Esophagus muscularis mucosa (tissue), 4 donors: Measurements from ENCODE around the gene ARFGAP1. TPM values are rescaled to one million over a fixed set of nuclear protein-coding genes. Genes with fewer than 3 reads are reported as not detected.

Experiments
- DNase-seq: peaks from one replicate; pipeline ENCODE4 v3.0.0-alpha.2; 2017; ENCODE audit errors: extremely low spot score
- H3K27ac ChIP-seq, 4 donors: fragments of 200-600 bp; sonication (generic); replicated peaks in 1 of 4; 1 replicate in 3 of 4; 2 replicates in 1 of 4; pipeline ENCODE4 v1.5.1; 2016 to 2019; ENCODE audit warnings: mild to moderate bottlenecking in 1 of 4
- H3K27me3 ChIP-seq, 4 donors: fragments of 200-600 bp; sonication (generic); one replicate each; pipeline versions ENCODE4 v1.5.1 to v1.6.0; 2016 to 2019
- H3K36me3 ChIP-seq, 4 donors: fragments of 200-600 bp; sonication (generic); one replicate each; pipeline ENCODE4 v1.5.1; 2016 to 2019
- H3K4me1 ChIP-seq, 4 donors: fragments of 200-600 bp; sonication (generic); one replicate each; pipeline ENCODE4 v1.5.1; 2016 to 2019
- H3K4me3 ChIP-seq, 4 donors: fragments of 200-600 bp; sonication (generic); 1 replicate in 2 of 4; 2 replicates in 2 of 4; pipeline ENCODE4 v1.5.1; 2016 to 2019; ENCODE audit warnings: mild to moderate bottlenecking in 4 of 4, moderate library complexity in 1 of 4
- H3K9me3 ChIP-seq, 4 donors: fragments of 200-600 bp; sonication (generic); 1 replicate in 3 of 4; 2 replicates in 1 of 4; pipeline ENCODE4 v1.5.1; 2016 to 2019
- EP300 ChIP-seq: sonication (generic); formaldehyde crosslinking; IDR thresholded peaks from one replicate; pipeline ENCODE4 v1.6.1; 2017; ENCODE audit warnings: antibody characterized with exemption
- POLR2A ChIP-seq: fragments of 450-650 bp; IDR thresholded peaks from one replicate; pipeline ENCODE4 v1.6.1; 2017; ENCODE audit warnings: antibody characterized with exemption, moderate library complexity, mild to moderate bottlenecking, low read depth
- POLR2AphosphoS5 ChIP-seq, 2 donors: sonication (generic); formaldehyde crosslinking; IDR thresholded peaks; one replicate each; pipeline ENCODE4 v1.6.1; 2017; ENCODE audit warnings: antibody characterized with exemption in 2 of 2
- WGBS: methylation state at CpG from one replicate; pipeline ENCODE4 v1.1.5; 2018; 5-methylcytosine and 5-hydroxymethylcytosine counted together
- intact Hi-C: fragments of 100-400 bp; cut with DNase I; formaldehyde crosslinking; loops from one replicate; pipeline ENCODE4 v1.15.1; 2023
- total RNA-seq, 4 donors: library from RNA; depleted of rRNA; stranded (reverse); fragments of >200 nt; gene quantifications; one replicate each; pipeline versions ENCODE4 v1.1.0 to v1.2.1, GENCODE V29; 2016
- TF ChIP-seq, protein P1 (sequence below), 3 experiments: fragments of 200-600 bp in 2 of 3; fragments of 450-650 bp in 1 of 3; sonication (generic) in 2 of 3; IDR thresholded peaks; one replicate each; pipeline ENCODE4 v1.5.1; 2017 to 2019; ENCODE audit warnings: antibody characterized with exemption in 3 of 3, mild to moderate bottlenecking in 2 of 3, moderate library complexity in 1 of 3

ARFGAP1 gene
- total RNA-seq, 4 donors from 2014 or later: 35.8 to 50.9 (median 39.5) TPM

GRCh38 chr20:63255931-63256704 is 16.5 kb upstream of the ARFGAP1 start:
- H3K36me3 ChIP-seq: no peaks in the 10 kb centered on the region
- intact Hi-C loops: no loop called here
- H3K9me3 ChIP-seq: no peaks in the 10 kb centered on the region
- peaks cover 16 to 23% (median 22%) of the 10 kb centered on the region in 4 donors for H3K4me1 ChIP-seq
- peaks cover 0 to 86% (median 32%) of the 10 kb centered on the region in 4 donors for H3K27me3 ChIP-seq
- H3K4me3 ChIP-seq: no peak overlapping the region
- WGBS: 72% methylated on average over 26 of the region's 31 CpGs
- TF ChIP-seq EP300: no peak
- TF ChIP-seq, protein P1, sequence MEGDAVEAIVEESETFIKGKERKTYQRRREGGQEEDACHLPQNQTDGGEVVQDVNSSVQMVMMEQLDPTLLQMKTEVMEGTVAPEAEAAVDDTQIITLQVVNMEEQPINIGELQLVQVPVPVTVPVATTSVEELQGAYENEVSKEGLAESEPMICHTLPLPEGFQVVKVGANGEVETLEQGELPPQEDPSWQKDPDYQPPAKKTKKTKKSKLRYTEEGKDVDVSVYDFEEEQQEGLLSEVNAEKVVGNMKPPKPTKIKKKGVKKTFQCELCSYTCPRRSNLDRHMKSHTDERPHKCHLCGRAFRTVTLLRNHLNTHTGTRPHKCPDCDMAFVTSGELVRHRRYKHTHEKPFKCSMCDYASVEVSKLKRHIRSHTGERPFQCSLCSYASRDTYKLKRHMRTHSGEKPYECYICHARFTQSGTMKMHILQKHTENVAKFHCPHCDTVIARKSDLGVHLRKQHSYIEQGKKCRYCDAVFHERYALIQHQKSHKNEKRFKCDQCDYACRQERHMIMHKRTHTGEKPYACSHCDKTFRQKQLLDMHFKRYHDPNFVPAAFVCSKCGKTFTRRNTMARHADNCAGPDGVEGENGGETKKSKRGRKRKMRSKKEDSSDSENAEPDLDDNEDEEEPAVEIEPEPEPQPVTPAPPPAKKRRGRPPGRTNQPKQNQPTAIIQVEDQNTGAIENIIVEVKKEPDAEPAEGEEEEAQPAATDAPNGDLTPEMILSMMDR (IDR thresholded peaks at IDR 0.05): no peak
- no peak for TF ChIP-seq POLR2AphosphoS5 (IDR thresholded peaks at IDR 0.05)
- no peak for TF ChIP-seq POLR2A
- H3K27ac ChIP-seq: no peak overlapping the region
- DNase-seq: no peak

DNA sequence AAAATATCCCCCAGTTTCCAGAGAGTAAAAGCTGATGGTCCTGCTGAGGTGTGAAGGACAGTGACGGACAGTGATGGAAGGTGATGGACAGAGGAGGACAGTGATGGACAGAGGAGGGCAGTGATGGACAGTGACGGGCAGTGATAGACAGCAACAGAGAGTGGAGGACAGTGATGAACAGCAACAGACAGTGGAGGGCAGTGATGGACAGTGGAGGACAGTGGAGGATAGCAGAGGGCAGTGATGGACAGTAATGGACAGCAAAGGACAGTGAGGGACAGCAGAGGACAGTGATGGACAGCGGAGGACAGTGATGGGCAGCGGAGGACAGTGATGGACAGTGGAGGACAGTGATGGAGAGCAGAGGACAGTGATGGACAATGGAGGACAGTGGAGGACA is 15.7 kb upstream of the ARFGAP1 start:
- 94% methylated on average over 4 of the region's 4 CpGs for WGBS
- H3K27me3 ChIP-seq: peaks cover 0 to 87% (median 31%) of the 10 kb centered on the region in 4 donors
- DNase-seq: no peak

DNA sequence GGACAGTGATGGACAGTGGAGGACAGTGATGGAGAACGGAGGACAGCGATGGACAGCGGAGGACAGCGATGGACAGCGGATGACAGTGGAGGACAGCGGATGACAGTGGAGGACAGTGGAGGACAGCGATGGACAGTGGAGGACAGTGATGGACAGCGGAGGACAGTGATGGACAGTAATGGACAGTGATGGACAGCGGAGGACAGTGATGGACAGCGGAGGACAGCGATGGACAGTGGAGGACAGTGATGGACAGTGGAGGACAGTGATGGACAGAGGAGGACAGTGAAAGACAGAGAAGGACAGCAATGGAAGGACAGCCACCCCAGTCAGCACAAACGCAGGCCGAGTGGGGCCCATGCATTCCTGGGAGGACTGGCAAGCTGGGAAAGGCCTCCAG is 15.0 kb upstream of the ARFGAP1 start:
- Histone ChIP-seq H3K4me1 (peaks cover 16 to 23% (median 22%) of the 10 kb centered on the region in 4 donors), H3K9me3 (no peaks in the 10 kb centered on the region), H3K4me3 (no peak overlapping the region), H3K27me3 (peaks cover 0 to 87% (median 27%) of the 10 kb centered on the region in 4 donors), H3K27ac (no peak overlapping the region), H3K36me3 (no peaks in the 10 kb centered on the region)
- WGBS: 86% methylated on average over 13 of the region's 13 CpGs
- intact Hi-C loops: no loop called here
- DNase-seq: no peak
- TF ChIP-seq POLR2A: no peak
- TF ChIP-seq EP300: no peak
- TF ChIP-seq POLR2AphosphoS5 (IDR thresholded peaks at IDR 0.05): no peak
- TF ChIP-seq, protein P1 (IDR thresholded peaks at IDR 0.05): no peak

More for the DNA sequence above, 15.7 kb upstream of the ARFGAP1 start:
- Histone ChIP-seq H3K4me3 (no peak overlapping the region), H3K27ac (no peak overlapping the region), H3K4me1 (peaks cover 16 to 23% (median 22%) of the 10 kb centered on the region in 4 donors), H3K9me3 (no peaks in the 10 kb centered on the region), H3K36me3 (no peaks in the 10 kb centered on the region)
- TF ChIP-seq, protein P1 (IDR thresholded peaks at IDR 0.05): no peak
- TF ChIP-seq POLR2A (no peak), POLR2AphosphoS5 (IDR thresholded peaks at IDR 0.05) (no peak), EP300 (no peak)
- intact Hi-C loops: no loop called here

DNA sequence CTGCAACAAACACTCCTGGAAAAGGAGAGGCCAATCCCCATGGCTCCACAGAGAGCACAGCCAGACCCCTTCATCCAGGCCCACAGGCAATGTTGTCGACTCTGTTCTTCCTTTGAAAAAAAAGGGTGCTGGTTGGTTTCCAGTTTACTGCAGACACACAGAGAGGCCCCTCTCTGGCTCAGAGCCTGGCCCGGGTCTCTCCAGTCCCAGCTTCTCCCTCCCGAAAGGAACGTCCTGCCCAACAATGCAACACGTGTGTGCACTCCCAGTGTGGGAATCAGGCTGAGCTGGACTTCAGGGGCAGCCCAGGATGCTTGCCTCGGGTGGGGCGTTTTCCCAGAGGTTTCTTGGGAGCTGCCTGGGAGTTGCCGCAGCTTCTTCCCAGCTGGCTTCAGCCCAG is 13.8 kb upstream of the ARFGAP1 start:
- no peaks in the 10 kb centered on the region for H3K9me3 ChIP-seq
- peaks cover 10 to 13% (median 12%) of the 10 kb centered on the region in 4 donors for H3K4me1 ChIP-seq
- TF ChIP-seq POLR2A: no peak
- no peak for TF ChIP-seq POLR2AphosphoS5 (IDR thresholded peaks at IDR 0.05)
- TF ChIP-seq, protein P1 (IDR thresholded peaks at IDR 0.05): no peak
- no peak for TF ChIP-seq EP300
- 32% methylated on average over 8 of the region's 8 CpGs for WGBS
- peaks cover 0 to 87% (median 16%) of the 10 kb centered on the region in 4 donors for H3K27me3 ChIP-seq
- no peak overlapping the region for H3K4me3 ChIP-seq
- H3K27ac ChIP-seq: no peak overlapping the region
- intact Hi-C loops: no loop called here
- H3K36me3 ChIP-seq: no peaks in the 10 kb centered on the region
- no peak for DNase-seq
